Stimulated activated memory B cell treated with anti-CD40 and anti-IgM and Interleukin-4, amounts not matched to agents 10 μg/mL and 1 μg/mL and 100 μg/mL, for 72 hours (primary cell): ENCODE results near the gene DDN.

ENCODE experiments used
- ATAC-seq: fragments of 150-1000 bp; cut with Tn5 transposase; 2 replicates; pipeline ENCODE4 v1.10.0; 2021
- H3K27ac Mint-ChIP-seq: one replicate; pipeline ENCODE4 v1.8.0; 2022; ENCODE audit warnings: mild to moderate bottlenecking, mixed read lengths
- H3K27me3 Mint-ChIP-seq: one replicate; pipeline ENCODE4 v1.8.0; 2022; ENCODE audit warnings: mixed read lengths
- H3K36me3 Mint-ChIP-seq: one replicate; pipeline ENCODE4 v1.8.0; 2022; ENCODE audit warnings: mixed read lengths
- H3K4me1 Mint-ChIP-seq: one replicate; pipeline ENCODE4 v1.8.0; 2022; ENCODE audit warnings: mixed read lengths
- H3K4me3 Mint-ChIP-seq: one replicate; pipeline ENCODE4 v1.8.0; 2022; ENCODE audit warnings: mild to moderate bottlenecking, moderate library complexity, mixed read lengths
- H3K9me3 Mint-ChIP-seq: one replicate; pipeline ENCODE4 v1.8.0; 2022; ENCODE audit warnings: mixed read lengths

The DDN gene

DNA sequence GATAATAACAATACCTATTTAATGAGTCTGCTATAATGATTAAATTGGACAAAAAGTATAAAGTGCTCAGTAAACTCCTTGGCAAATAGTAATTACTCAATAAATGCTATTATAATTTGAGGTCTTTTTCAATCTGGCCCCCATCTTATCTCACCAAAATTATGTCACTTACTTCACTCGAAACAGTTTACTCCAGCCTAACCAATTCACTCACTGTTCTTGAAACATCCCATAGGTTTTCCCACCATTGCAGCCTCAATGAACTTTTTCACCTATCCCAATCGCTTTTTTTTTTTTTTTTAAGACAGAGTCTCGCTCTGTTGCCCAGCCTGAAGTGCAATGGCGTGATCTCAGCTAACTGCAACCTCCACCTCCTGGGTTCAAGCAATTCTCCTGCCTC lies 36.9 kb upstream of the DDN start:
- H3K27me3 Mint-ChIP-seq = no peaks in the 10 kb centered on the region
- no peak overlapping the region for H3K4me3 Mint-ChIP-seq
- no peaks in the 10 kb centered on the region for H3K9me3 Mint-ChIP-seq
- peaks cover 70% of the 10 kb centered on the region for H3K36me3 Mint-ChIP-seq
- H3K4me1 Mint-ChIP-seq = peaks cover 6% of the 10 kb centered on the region
- H3K27ac Mint-ChIP-seq = no peak overlapping the region
- ATAC-seq = no peak

DNA sequence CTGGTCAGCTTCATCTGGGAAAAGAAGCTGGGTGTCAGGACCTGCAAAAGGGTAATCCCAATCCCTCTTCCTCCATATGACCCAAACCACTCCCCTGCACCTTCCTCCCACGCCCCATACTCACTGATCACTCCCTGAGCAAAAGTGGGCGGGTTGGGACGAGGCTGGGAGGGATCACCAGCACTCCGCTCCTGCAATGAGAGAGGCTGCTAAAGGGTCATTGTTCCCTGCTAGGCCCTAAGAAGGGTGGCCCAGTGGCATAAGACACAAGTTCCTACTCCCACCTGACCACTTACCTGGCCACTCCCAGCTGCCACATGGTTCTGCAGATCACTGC lies 35.1 kb upstream of the DDN start:
- Mint-ChIP-seq H3K36me3 (peaks cover 56% of the 10 kb centered on the region), H3K4me1 (peaks cover 6% of the 10 kb centered on the region), H3K27ac (peak overlapping the region; percentile 52), H3K4me3 (no peak overlapping the region), H3K9me3 (no peaks in the 10 kb centered on the region), H3K27me3 (no peaks in the 10 kb centered on the region)
- ATAC-seq = no peak

DNA sequence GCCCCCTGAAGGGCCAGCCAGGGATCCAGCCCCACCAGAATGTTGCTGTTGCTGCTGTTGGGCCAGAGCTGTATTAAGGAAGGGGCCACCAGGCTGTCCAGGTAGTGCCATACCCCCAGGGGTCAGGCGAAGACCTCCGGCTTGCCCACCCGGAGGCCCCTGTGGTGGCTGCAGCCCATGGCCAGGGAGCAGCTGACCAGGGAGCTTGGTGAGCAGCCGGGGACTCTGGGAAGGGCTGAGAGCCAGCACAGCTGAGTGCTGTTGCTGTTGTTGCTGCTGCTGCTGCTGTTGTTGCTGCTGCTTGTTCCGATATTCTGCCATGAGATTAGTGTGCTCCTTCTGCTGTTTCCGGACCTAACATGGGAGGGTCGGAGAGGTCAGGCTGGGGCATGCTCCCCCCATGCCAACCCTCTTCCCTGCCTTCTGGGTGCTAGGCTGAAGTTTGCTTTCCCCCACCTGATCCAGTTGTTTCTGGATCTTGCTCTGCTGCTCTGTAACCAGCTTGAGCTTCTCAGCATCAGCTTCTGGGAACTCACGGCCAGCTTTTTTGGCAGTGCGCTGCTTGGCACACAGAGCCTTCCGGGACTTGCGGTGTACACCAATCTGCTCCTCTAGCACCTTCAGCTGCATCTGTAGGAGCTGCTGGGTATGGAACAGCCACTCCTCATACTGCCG lies 34.6 kb upstream of the DDN start:
- no peaks in the 10 kb centered on the region for H3K9me3 Mint-ChIP-seq
- H3K36me3 Mint-ChIP-seq = peaks cover 52% of the 10 kb centered on the region
- peak overlapping the region; percentile 52 for H3K27ac Mint-ChIP-seq
- no peaks in the 10 kb centered on the region for H3K27me3 Mint-ChIP-seq
- H3K4me1 Mint-ChIP-seq = peaks cover 2% of the 10 kb centered on the region
- H3K4me3 Mint-ChIP-seq = no peak overlapping the region
- ATAC-seq = no peak

DNA sequence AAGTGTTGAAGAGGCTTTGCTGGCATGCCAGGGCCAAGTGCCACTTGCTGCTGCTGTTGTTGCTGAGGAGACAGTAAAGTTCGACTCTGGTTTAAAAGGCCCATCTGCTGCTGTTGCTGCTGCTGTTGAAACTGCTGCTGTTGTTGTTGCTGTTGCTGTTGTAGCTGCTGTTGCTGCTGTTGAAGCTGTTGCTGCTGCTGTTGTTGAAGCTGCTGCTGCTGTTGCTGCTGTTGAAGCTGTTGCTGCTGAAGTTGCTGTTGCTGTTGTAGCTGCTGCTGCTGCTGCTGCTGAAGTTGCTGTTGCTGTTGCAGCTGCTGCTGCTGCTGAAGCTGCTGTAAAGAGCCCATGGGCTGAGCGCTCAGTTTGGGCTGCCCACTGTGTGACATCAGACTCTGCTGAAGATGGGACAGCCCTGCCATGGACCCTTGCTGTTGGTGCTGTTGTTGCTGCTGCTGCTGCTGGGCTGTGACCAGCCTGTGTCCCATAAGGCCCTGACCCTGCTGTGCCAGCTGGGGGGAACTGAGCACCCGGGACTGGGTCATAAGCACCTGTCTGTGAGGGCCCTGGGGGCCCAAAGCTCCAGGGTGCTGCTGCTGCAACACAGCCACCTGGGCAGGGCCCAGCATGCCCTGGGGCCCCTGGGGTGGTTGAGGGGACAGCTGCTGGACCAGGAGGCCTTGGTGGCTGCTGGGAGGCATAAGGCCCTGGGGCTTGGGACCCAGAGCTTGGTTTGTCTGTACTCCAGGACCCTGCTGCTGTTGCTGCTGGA lies 33.7 kb upstream of the DDN start:
- Mint-ChIP-seq H3K9me3 (no peaks in the 10 kb centered on the region), H3K27ac (peak overlapping the region; percentile 52), H3K27me3 (no peaks in the 10 kb centered on the region), H3K36me3 (peaks cover 53% of the 10 kb centered on the region), H3K4me3 (no peak overlapping the region), H3K4me1 (no peaks in the 10 kb centered on the region)
- no peak for ATAC-seq

DNA sequence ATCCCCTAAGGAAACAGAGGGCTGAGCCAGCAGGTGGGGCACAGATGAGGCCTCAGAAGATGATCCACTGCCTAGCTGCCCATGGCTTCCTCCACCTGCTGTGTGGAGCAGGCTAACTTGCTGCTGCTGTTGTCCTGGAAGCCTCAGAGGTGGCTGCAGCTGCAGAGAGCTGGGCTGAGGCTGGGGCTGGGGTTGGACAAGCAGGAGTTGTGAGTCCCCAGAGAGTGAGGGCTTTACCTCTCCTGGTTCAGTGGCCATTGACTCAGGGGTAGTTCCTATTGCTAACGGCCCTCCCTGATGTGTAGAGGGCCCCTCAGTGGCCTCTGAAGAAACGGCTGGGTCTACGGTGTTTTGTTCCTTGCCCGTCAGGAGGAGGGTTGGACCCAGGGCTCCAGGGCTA lies 33.1 kb upstream of the DDN start:
- H3K36me3 Mint-ChIP-seq = peaks cover 59% of the 10 kb centered on the region

DNA sequence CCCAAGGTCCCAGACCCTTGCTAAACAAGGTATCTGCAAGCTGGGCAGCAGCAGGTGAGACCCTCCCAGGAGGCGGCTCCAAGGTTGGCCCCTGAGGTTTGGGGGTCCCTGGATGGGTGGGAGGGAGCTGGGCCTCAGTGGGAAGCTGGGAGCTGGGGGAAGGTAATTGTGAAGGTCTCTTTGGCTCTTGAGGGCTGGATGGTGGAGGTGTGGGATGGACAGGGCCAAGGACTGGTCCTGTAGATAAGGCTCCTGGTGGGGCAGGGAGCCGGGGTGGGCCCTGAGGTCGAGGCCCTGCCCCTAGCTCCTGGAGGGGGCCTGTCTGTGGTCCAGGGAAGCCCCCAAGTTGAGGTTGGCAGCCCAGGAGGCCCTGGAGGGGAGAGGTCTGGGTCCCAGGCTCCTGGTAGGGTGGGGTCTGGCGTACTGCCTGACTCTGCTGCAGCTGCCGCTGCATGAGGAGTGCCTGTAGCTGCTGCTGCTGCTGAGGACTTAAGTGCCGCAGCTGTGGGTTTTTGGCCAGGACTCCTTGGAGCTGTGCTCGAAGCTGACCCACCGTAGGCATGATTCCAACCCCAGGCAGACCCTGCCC lies 32.5 kb upstream of the DDN start:
- no peaks in the 10 kb centered on the region for H3K4me1 Mint-ChIP-seq
- no peak overlapping the region for H3K4me3 Mint-ChIP-seq
- no peak for ATAC-seq
- H3K9me3 Mint-ChIP-seq = no peaks in the 10 kb centered on the region
- H3K36me3 Mint-ChIP-seq = peaks cover 59% of the 10 kb centered on the region
- H3K27ac Mint-ChIP-seq = no peak overlapping the region
- no peaks in the 10 kb centered on the region for H3K27me3 Mint-ChIP-seq

More for the DNA sequence above, 33.1 kb upstream of the DDN start:
- H3K4me3 Mint-ChIP-seq = no peak overlapping the region
- H3K4me1 Mint-ChIP-seq = no peaks in the 10 kb centered on the region
- no peak for ATAC-seq
- H3K9me3 Mint-ChIP-seq = no peaks in the 10 kb centered on the region
- no peak overlapping the region for H3K27ac Mint-ChIP-seq
- H3K27me3 Mint-ChIP-seq = no peaks in the 10 kb centered on the region

DNA sequence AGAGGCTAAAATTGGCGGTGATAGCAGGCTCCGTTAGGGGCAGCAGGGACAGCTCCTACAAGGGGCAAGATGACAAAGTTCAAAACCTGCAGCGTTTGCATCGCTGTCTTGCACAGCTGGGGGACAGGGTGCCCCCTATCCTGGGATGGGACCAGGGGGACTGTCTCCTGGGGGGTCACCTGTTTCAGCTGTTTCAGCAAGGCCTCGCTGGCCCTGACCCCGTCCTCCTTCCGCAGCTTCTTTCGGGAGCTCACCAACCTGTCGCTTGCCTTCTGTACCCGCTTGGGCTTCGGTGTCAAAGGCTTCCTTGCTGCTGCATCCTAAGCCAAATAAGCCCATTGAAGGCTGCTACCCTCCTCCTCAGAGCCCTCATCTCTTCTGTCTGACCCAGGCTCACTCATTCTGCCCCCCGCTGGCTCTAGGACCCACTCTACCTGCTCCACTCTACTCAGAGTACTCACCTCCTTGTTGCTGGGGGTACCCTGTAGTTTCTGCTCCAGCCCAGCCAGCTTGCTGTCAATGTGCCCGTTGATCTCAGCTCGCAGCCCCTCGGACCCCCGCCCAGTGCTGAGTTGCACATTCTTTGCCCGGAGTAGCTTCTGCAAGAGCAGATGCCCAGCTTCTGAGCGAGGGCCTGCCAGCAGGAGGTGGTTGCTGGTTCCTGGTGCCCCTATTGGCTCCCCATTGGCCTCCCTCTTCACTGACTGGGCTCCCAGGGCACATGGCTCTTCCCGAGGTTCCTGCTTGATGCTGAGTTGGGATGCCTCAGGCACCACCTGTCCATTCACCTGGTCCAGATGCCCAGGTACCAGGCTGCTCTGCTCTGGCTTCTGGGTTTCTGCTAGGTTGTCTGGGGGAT lies 31.8 kb upstream of the DDN start:
- Mint-ChIP-seq H3K4me1 (no peaks in the 10 kb centered on the region), H3K27me3 (no peaks in the 10 kb centered on the region), H3K9me3 (no peaks in the 10 kb centered on the region), H3K4me3 (no peak overlapping the region), H3K27ac (peak overlapping the region; percentile 55), H3K36me3 (peaks cover 60% of the 10 kb centered on the region)
- ATAC-seq = no peak

DNA sequence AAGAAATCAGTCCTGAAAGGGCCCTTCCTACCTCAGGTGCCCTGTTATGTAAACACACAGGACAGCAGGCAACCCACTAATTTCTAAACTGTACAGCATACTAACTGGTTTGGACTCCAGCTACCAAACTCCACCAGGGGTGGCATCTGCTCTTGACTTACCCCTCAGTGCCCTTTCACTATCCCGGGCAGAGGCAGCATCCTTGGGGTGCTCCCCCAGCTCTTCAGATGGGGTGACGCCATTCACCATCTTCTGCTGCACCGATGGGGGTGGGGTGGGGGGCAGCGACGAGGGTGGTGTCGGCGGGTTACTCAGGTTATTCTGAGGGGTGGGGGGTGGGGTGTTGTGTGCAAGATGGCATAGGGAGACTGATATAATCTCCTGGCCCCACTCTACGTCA lies 30.9 kb upstream of the DDN start:
- no peaks in the 10 kb centered on the region for H3K9me3 Mint-ChIP-seq

DNA sequence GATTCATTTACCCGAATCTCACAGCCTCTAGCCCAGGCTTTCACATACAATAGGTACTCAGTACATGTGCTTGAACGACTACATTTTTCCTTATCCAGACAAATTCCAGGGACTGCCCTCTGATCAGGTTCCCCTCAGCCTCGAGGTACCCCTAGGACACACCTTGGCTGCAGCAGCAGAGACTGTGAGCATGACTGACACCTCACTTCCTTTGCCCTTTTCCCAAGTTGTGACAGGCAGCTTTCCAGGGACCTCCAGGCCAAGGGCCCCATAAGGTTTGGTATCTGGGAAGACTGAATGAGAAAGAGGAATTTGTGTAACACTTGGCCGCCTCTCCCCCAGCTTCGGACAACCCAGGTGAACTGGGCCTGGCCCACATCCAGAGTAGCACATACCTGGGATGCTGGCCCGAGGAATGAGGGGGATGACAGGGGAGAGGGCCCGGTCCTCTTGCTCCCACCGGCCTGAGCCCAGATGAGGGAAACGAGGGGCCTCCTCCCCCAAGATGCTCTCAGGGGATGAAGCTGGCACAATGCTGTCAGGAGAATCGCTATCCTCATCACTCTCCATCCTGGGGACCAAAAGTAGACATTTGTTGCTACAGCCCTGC lies 29.6 kb upstream of the DDN start:
- H3K4me1 Mint-ChIP-seq = no peaks in the 10 kb centered on the region
- H3K27ac Mint-ChIP-seq = no peak overlapping the region
- peaks cover 59% of the 10 kb centered on the region for H3K36me3 Mint-ChIP-seq
- no peaks in the 10 kb centered on the region for H3K9me3 Mint-ChIP-seq
- H3K4me3 Mint-ChIP-seq = no peak overlapping the region
- H3K27me3 Mint-ChIP-seq = no peaks in the 10 kb centered on the region
- ATAC-seq = no peak

More for the DNA sequence above, 30.9 kb upstream of the DDN start:
- Mint-ChIP-seq H3K4me3 (no peak overlapping the region), H3K36me3 (peaks cover 57% of the 10 kb centered on the region), H3K4me1 (no peaks in the 10 kb centered on the region), H3K27me3 (no peaks in the 10 kb centered on the region), H3K27ac (no peak overlapping the region)
- no peak for ATAC-seq

DNA sequence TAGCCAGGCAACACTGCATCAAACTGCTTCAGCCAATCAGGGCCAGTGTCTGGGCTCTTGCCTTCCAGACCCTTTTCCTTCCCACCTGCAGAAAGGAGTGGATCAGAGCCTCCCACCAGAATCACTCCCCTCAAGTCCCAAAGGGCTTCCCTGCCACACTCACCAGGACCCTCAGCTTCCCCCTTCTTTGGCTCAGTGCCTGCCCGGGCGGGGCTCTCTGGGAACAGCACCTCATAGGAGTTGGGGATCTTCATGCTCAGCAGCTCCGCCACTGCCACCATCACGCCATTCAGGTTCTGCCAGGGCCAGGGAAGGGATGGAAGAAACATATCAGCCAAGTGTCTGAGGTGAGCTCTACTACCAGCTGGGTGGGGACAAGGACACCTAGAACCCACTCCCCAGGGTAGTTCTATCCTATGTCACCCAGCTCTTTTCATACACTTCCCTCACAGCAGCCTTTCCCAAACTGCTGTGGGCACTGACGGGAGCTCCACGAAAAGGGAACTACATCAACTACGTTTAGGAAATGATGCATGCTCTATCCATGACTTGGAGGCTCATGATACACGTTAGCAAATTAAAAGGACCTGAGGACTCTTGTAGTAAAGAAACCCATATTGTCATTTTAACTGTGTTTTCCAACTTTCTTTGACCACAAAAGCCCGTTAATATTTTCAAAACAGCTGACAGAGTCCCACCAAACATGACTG lies 28.8 kb upstream of the DDN start:
- peaks cover 59% of the 10 kb centered on the region for H3K36me3 Mint-ChIP-seq
- H3K27me3 Mint-ChIP-seq = no peaks in the 10 kb centered on the region
- no peaks in the 10 kb centered on the region for H3K9me3 Mint-ChIP-seq
- no peaks in the 10 kb centered on the region for H3K4me1 Mint-ChIP-seq
- no peak overlapping the region for H3K27ac Mint-ChIP-seq
- no peak overlapping the region for H3K4me3 Mint-ChIP-seq
- no peak for ATAC-seq

DNA sequence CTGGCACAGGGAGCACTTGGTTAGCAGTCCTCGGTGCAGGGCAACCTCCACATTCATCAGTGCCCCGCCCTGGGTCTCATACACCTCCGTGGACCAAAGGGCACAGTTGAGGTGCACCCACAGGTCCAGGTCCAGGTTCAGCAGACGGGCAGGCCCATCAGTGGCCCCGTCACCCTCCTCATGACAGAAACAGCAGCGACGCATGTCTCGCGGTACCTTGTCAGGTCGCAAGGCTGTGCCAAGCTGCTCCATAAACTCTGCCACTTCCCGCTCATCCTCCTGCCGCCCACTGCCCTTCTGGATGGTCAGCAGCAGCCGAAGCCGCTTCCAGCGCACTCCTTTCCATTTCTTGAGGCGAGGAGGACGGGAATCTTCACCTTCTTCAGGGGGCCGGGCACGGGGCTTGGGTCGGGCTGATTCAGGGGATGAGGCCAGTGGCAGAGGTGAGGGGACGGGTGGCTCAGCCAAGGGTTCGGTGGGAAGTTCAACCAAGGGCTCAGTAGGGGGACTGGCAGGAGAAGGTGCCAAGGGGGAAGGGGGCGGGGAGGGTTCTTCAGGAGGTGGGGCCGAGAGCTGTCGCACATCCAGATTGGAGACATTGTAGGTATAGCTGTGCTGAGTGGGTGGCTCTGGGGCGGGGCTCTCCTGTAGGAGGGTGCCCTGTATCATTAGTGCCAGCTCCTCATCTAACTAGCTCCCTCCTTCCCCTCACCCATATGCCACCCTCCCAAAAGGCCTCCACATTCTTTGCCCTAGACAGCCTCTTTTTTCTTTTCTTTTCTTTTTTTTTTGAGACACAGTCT lies 27.7 kb upstream of the DDN start:
- no peak overlapping the region for H3K4me3 Mint-ChIP-seq
- no peak overlapping the region for H3K27ac Mint-ChIP-seq
- H3K4me1 Mint-ChIP-seq = no peaks in the 10 kb centered on the region
- H3K36me3 Mint-ChIP-seq = peaks cover 70% of the 10 kb centered on the region
- no peaks in the 10 kb centered on the region for H3K27me3 Mint-ChIP-seq
- ATAC-seq = no peak
- H3K9me3 Mint-ChIP-seq = no peaks in the 10 kb centered on the region

DNA sequence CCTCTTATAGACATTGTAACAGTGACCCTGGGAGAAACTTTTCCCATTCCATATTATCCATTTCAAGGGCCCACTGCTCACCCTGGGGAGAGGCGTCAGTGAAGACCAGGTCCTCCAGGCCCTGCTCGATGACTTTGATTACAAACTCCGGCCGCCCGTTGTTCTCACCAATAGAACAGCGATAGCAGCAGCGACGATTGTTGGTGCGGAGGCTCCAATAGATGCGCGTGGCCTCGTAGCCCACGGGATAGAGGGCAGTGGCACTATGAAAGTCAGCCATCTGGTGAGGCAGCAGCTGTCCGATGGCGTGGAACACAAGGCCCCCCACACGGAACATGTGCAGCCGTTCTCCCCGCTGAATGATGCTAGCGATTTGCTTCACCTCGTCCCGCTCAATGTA lies 26.9 kb upstream of the DDN start:
- peaks cover 74% of the 10 kb centered on the region for H3K36me3 Mint-ChIP-seq
- H3K9me3 Mint-ChIP-seq = no peaks in the 10 kb centered on the region
- H3K4me3 Mint-ChIP-seq = no peak overlapping the region
- no peak overlapping the region for H3K27ac Mint-ChIP-seq
- no peaks in the 10 kb centered on the region for H3K4me1 Mint-ChIP-seq
- H3K27me3 Mint-ChIP-seq = no peaks in the 10 kb centered on the region
- ATAC-seq = no peak

DNA sequence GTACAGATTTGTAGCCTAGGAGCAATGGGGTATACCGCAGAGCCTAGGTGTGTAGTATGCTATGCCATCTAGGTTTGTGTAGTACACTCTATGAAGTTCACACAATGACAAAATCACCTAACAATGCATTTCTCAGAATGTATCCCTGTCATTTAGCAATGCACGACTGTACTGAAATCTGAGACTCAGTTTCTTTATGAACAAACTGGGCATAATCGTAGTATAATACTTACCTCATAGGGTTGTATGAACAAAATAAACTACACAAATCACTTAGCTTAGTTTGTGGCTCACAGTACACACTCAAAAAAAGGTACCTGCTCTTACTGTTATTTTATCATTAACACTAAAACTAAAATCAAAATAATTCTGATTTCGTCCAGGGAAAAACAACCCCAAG lies 26.3 kb upstream of the DDN start:
- H3K27ac Mint-ChIP-seq = no peak overlapping the region
- H3K36me3 Mint-ChIP-seq = peaks cover 76% of the 10 kb centered on the region
- no peaks in the 10 kb centered on the region for H3K27me3 Mint-ChIP-seq
- H3K4me3 Mint-ChIP-seq = no peak overlapping the region
- H3K4me1 Mint-ChIP-seq = no peaks in the 10 kb centered on the region
- H3K9me3 Mint-ChIP-seq = no peaks in the 10 kb centered on the region
- ATAC-seq = no peak

DNA sequence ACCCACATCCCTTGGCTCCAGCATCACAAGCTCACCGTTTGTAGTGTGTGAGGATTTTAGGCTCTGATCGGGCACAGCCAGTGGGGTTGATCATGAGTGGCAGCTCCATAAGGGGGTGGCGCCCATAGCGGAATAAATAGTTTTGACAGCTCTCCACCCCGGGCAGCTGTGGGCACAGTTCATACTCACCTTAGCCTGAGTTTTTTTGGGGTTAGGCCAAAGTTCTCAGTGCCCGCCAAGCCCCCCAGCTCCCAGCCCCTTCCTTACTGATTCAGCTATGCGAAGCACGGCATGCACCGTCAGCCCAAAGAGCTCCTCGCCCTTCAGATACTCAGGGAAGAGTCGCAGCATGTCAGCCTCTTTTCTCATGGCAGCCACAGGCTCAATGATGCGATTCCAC lies 25.4 kb upstream of the DDN start:
- no peaks in the 10 kb centered on the region for H3K9me3 Mint-ChIP-seq
- no peak overlapping the region for H3K27ac Mint-ChIP-seq
- no peaks in the 10 kb centered on the region for H3K27me3 Mint-ChIP-seq
- no peak overlapping the region for H3K4me3 Mint-ChIP-seq
- no peak for ATAC-seq
- peaks cover 7% of the 10 kb centered on the region for H3K4me1 Mint-ChIP-seq
- peaks cover 76% of the 10 kb centered on the region for H3K36me3 Mint-ChIP-seq
